ENCODE measurements around the gene POTEH. TPM values are rescaled to one million over a fixed set of nuclear protein-coding genes. Genes with fewer than 3 reads are reported as not detected.
"Not testable (repeated sequence)": the region's sequence is repeated elsewhere in the genome, so short reads cannot be mapped to it uniquely, and the experiment has no call there.

The POTEH gene
- total and polyA plus RNA-seq, 2 of the 4 experiments (the other 2 are of a cell fraction): not detected

- in situ Hi-C loops (cut with MboI; ENCODE audit: low sequenced_read_pairs); H3K14ac ChIP-seq (replicated peaks; ENCODE audit: low read depth, low read length); POLR2A ChIA-PET (ENCODE audit: unreplicated experiment); H3K36me3 ChIP-seq (ENCODE audit: control insufficient read depth, insufficient read depth, low read length); H3K4me2 ChIP-seq (ENCODE audit: low read depth, low read length); DNase-seq; H2AFZ ChIP-seq (replicated peaks; ENCODE audit: low read length, poor library complexity); BruUV-seq (replicated peaks); H3K23ac ChIP-seq (ENCODE audit: low read depth, low read length); H3K27ac ChIP-seq (ENCODE audit: insufficient read depth, low read length); ATAC-seq (ENCODE audit: low read depth); H3K18ac ChIP-seq (ENCODE audit: low read depth, low read length); H4K8ac ChIP-seq (ENCODE audit: low read depth in 2 of 2, low read length in 2 of 2); H2AK9ac ChIP-seq (replicated peaks; ENCODE audit: low read depth, low read length, poor library complexity); H3K56ac ChIP-seq (ENCODE audit: extremely low read depth, insufficient read depth, low read length); H3K4me3 ChIP-seq (ENCODE audit: insufficient read depth, low read depth, low read length); H2BK15ac ChIP-seq (ENCODE audit: low read depth, low read length); H2BK120ac ChIP-seq (ENCODE audit: low read depth, low read length); H2AK5ac ChIP-seq (ENCODE audit: low read depth, low read length); CTCF ChIA-PET; H3K9me3 ChIP-seq (ENCODE audit: control insufficient read depth, insufficient read depth, low read length); H3K9ac ChIP-seq (ENCODE audit: low read depth, low read length); H2BK5ac ChIP-seq (ENCODE audit: low read depth, low read length, poor library complexity, severe bottlenecking); intact Hi-C loops (cut with micrococcal nuclease); H2BK20ac ChIP-seq (ENCODE audit: low read depth, low read length); H4K91ac ChIP-seq (ENCODE audit: insufficient read depth, low read depth, low read length); dilution Hi-C loops (cut with HindIII; ENCODE audit: low sequenced_read_pairs, unreplicated experiment); H3K27me3 ChIP-seq (ENCODE audit: control insufficient read depth, insufficient read depth, low read length); H3K4me1 ChIP-seq (ENCODE audit: control insufficient read depth, insufficient read depth, low read length); H4K5ac ChIP-seq (ENCODE audit: low read depth, low read length); H4K20me1 ChIP-seq (ENCODE audit: insufficient read depth, low read length); H3K4ac ChIP-seq (ENCODE audit: low read depth, low read length); H3K79me1 ChIP-seq (ENCODE audit: low read depth in 1 of 2, low read length in 2 of 2); H3K9me1 ChIP-seq (ENCODE audit: insufficient read depth, low read length): not testable (repeated sequence)
- no CpG with 5 or more reads among the region's 1 CpG for WGBS, 2 experiments (ENCODE audit: extremely low coverage in 2 of 2, insufficient read length in 1 of 2)
These were observed 73.7 kb downstream of the POTEH start for GRCh38 chr22:15763559-15763958.

Small RNA genes within 50 kb of the gene (microRNA-seq; reads per million reads assigned to microRNA genes)
- gene RNU6-816P (ENCODE audit: insufficient read depth, insufficient read length): not detected

Small RNA genes within 50 kb of the gene (small RNA-seq; reads per million reads assigned to genes)
- 0 reads per million in 5 experiments for gene RNU6-816P

Other genes starting within 250 kb of the POTEH start
- not detected in 2 replicates for gene OR11H1, start 161.8 kb upstream of the POTEH start, total RNA-seq (2012; rRNA removed)
- not detected in 2 replicates for gene OR11H1, start 161.8 kb upstream of the POTEH start, polyA plus RNA-seq (2012; rRNA removed)

Data from IMR-90 (cell line).